GM13976 (cell line): ENCODE results near the gene NEGR1.

Source experiments
- DNase-seq: peaks from one replicate; pipeline ENCODE4 v3.0.0; 2012; ENCODE audit warnings: low spot score
- in situ Hi-C: fragments of 300-500 bp; cut with MboI; formaldehyde crosslinking; loops from one replicate; pipeline ENCODE4 v1.12.0; 2022; ENCODE audit warnings: low sequenced_read_pairs, mixed read lengths, inconsistent platforms; ENCODE audit not compliant: unreplicated experiment
- TF ChIP-seq, protein P1 (sequence below): IDR thresholded peaks from 2 replicates; pipeline ENCODE4 v1.5.1; 2012; ENCODE audit warnings: borderline replicate concordance, mild to moderate bottlenecking; ENCODE audit not compliant: insufficient read depth; ENCODE audit errors: extremely low read depth, missing control alignments, control extremely low read depth

NEGR1 gene

GRCh38 chr1:72105201-72105600 lies 177.1 kb downstream of the NEGR1 start:
- no peak for DNase-seq
- in situ Hi-C loops, result no loop called here
- TF ChIP-seq, protein P1, sequence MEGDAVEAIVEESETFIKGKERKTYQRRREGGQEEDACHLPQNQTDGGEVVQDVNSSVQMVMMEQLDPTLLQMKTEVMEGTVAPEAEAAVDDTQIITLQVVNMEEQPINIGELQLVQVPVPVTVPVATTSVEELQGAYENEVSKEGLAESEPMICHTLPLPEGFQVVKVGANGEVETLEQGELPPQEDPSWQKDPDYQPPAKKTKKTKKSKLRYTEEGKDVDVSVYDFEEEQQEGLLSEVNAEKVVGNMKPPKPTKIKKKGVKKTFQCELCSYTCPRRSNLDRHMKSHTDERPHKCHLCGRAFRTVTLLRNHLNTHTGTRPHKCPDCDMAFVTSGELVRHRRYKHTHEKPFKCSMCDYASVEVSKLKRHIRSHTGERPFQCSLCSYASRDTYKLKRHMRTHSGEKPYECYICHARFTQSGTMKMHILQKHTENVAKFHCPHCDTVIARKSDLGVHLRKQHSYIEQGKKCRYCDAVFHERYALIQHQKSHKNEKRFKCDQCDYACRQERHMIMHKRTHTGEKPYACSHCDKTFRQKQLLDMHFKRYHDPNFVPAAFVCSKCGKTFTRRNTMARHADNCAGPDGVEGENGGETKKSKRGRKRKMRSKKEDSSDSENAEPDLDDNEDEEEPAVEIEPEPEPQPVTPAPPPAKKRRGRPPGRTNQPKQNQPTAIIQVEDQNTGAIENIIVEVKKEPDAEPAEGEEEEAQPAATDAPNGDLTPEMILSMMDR, result no peak

GRCh38 chr1:72101840-72102632 lies 180.3 kb downstream of the NEGR1 start:
- in situ Hi-C loops, result no loop called here
- no peak for DNase-seq
- TF ChIP-seq, protein P1, result no peak

DNA sequence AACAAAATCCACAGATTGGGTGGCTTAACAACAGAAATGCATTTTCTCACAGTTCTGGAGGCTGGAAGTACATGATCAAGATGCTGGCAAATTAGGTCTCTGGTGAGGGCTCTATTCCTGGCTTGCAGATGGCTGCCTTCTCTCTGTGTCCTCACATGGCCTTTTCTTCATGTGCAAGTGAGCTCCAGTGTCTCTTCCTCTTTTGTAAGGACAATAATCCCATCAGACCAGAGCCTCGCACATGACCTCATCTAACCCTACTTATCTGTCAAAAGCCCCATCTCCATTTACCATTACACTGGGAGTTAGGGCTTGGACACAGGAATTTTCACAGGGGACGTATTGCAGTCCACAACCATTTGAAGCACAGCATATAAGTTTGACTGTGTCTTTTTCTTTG lies 181.6 kb downstream of the NEGR1 start:
- TF ChIP-seq, protein P1, result no peak
- in situ Hi-C loops, result no loop called here
- no peak for DNase-seq

DNA sequence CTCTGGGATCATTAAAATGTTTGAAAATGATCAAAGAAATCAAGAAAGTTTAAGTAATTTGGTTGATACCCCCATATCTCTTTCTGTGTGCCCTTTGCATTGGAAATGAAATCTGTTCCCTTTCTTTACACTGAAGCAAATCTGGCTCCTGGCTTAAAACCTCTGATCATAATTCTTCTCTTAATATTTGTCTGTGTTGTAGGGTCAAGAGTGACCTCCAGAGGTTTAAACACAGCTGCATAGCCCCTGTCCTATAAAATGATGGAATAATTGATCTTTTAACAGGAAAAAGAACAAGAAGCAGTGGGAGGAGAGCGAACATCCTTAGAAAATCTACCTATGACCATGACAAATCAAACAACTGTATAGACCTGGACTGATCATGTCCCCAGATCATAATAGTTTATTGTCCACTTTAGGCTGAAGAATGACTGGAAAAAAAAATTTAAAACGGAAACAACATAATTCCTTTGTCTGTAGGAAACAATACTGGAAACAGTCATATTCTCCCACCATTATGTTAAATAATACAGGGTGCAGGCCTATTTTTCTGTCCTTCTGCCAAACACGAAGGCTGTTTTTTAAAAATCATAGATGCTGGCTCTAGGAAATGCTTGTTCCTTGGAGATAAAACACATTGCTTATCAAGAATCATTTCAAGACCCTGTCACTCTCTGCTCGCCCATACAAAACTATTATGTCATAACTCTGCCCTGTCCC lies 184.3 kb downstream of the NEGR1 start:
- in situ Hi-C loops, result no loop called here
- TF ChIP-seq, protein P1, result no peak
- no peak for DNase-seq

- no peak for DNase-seq
- TF ChIP-seq, protein P1, result no peak
- in situ Hi-C loops, result no loop called here
Observed at GRCh38 chr1:72094209-72094608, 188.1 kb downstream of the NEGR1 start.

GRCh38 chr1:72086394-72086793 lies 195.9 kb downstream of the NEGR1 start:
- no peak for DNase-seq
- TF ChIP-seq, protein P1, result no peak
- in situ Hi-C loops, result no loop called here

GRCh38 chr1:72075425-72075824 lies 206.9 kb downstream of the NEGR1 start:
- no peak for DNase-seq
- TF ChIP-seq, protein P1, result no peak
- in situ Hi-C loops, result no loop called here
